GM23248 (cell line): ENCODE results near the gene XYLB.

ENCODE experiments used
- EZH2 ChIP-seq: fragments of 200-600 bp; sonication (generic); IDR thresholded peaks from 2 replicates; pipeline ENCODE4 v1.6.1; 2018; ENCODE audit warnings: antibody characterized with exemption, mild to moderate bottlenecking; ENCODE audit not compliant: insufficient read depth, poor library complexity, severe bottlenecking
- EZH2phosphoT487 ChIP-seq: fragments of 200-600 bp; sonication (generic); IDR thresholded peaks from 2 replicates; pipeline ENCODE4 v1.6.1; 2018; ENCODE audit warnings: antibody characterized with exemption, moderate library complexity, mild to moderate bottlenecking, low read depth; ENCODE audit not compliant: insufficient read depth

DNA sequence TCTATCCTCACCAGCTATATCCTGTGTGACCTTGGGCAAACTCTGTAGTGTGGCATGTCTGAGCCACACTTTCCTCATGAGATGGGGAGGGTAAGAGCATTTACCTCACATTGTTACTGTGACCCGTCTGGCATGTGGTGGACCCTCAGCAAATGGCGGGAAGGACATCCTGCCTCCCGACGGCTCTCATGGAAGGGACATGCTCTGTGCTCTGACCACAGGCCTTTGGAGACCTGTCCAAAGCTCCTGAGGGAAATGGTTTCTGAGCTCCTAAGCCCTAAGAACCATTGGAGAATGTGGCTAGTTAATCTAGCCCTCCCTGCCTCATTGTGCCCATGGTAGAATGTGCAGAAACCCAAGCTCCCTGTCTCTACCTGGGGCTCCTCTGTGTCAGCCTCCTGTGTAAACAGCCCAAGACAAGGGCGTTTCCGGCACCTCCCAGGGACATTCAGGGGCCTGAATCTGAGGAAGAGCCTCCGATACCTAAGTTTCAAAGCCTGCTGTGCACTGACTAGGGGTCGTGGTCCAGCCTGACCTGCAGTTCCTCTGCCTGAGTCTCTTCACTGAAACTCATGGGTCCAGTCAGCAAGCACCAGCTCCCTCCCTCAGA is 29.0 kb downstream of the XYLB start:
- no peak for TF ChIP-seq EZH2phosphoT487
- TF ChIP-seq EZH2 = no peak
